ENCODE data around the gene MIER2. TPM values are rescaled to one million over a fixed set of nuclear protein-coding genes. Genes with fewer than 3 reads are reported as not detected.

The MIER2 gene
- total RNA-seq, 1 donor from 2014 or later = 44.1 TPM

- Mint-ChIP-seq H3K36me3 (ENCODE audit: low read depth, unreplicated experiment) (peaks cover 7% of the 10 kb centered on the region), H3K4me1 (ENCODE audit: unreplicated experiment) (no peaks in the 10 kb centered on the region), H3K9me3 (ENCODE audit: unreplicated experiment) (no peaks in the 10 kb centered on the region), H3K4me3 (ENCODE audit: unreplicated experiment) (peak overlapping the region; percentile 22), H3K27ac (ENCODE audit: unreplicated experiment) (no peak overlapping the region), H3K27me3 (ENCODE audit: unreplicated experiment) (peaks cover 7% of the 10 kb centered on the region)
- DNase-seq (ENCODE audit: low spot score) = no peak
- no peak for TF ChIP-seq CTCF (IDR thresholded peaks at IDR 0.05; ENCODE audit: unreplicated experiment)
These were observed 47.9 kb downstream of the MIER2 start for GRCh38 chr19:296476-297225.

GRCh38 chr19:295687-296370 is 48.8 kb downstream of the MIER2 start:
- Mint-ChIP-seq H3K27me3 (ENCODE audit: unreplicated experiment) (peaks cover 4% of the 10 kb centered on the region), H3K36me3 (ENCODE audit: low read depth, unreplicated experiment) (peaks cover 3% of the 10 kb centered on the region), H3K4me1 (ENCODE audit: unreplicated experiment) (no peaks in the 10 kb centered on the region), H3K27ac (ENCODE audit: unreplicated experiment) (peak overlapping the region; percentile 13), H3K9me3 (ENCODE audit: unreplicated experiment) (no peaks in the 10 kb centered on the region), H3K4me3 (ENCODE audit: unreplicated experiment) (no peak overlapping the region)
- TF ChIP-seq CTCF (IDR thresholded peaks at IDR 0.05; ENCODE audit: unreplicated experiment) = no peak
- DNase-seq (ENCODE audit: low spot score) = no peak

GRCh38 chr19:294946-295686 is 49.5 kb downstream of the MIER2 start:
- peak; percentile 68 for TF ChIP-seq CTCF (IDR thresholded peaks at IDR 0.05; ENCODE audit: unreplicated experiment)
- Mint-ChIP-seq H3K4me1 (ENCODE audit: unreplicated experiment) (peaks cover 2% of the 10 kb centered on the region), H3K9me3 (ENCODE audit: unreplicated experiment) (no peaks in the 10 kb centered on the region), H3K27me3 (ENCODE audit: unreplicated experiment) (peaks cover 4% of the 10 kb centered on the region), H3K27ac (ENCODE audit: unreplicated experiment) (peak overlapping the region; percentile 13), H3K4me3 (ENCODE audit: unreplicated experiment) (no peak overlapping the region), H3K36me3 (ENCODE audit: low read depth, unreplicated experiment) (peaks cover 3% of the 10 kb centered on the region)
- peak; percentile 72 for DNase-seq (ENCODE audit: low spot score)

- Mint-ChIP-seq H3K36me3 (ENCODE audit: low read depth, unreplicated experiment) (peaks cover 3% of the 10 kb centered on the region), H3K27ac (ENCODE audit: unreplicated experiment) (no peak overlapping the region), H3K27me3 (ENCODE audit: unreplicated experiment) (peaks cover 8% of the 10 kb centered on the region), H3K4me3 (ENCODE audit: unreplicated experiment) (no peak overlapping the region), H3K4me1 (ENCODE audit: unreplicated experiment) (peaks cover 5% of the 10 kb centered on the region), H3K9me3 (ENCODE audit: unreplicated experiment) (no peaks in the 10 kb centered on the region)
- TF ChIP-seq CTCF (IDR thresholded peaks at IDR 0.05; ENCODE audit: unreplicated experiment) = no peak
- no peak for DNase-seq (ENCODE audit: low spot score)
These were observed 50.2 kb downstream of the MIER2 start for GRCh38 chr19:294341-294945.

Measured in endothelial cell (in vitro differentiated cells).